DOHH2 (cell line): ENCODE results near the gene SSH2.
"Not testable (repeated sequence)": the region's sequence is repeated elsewhere in the genome, so short reads cannot be mapped to it uniquely, and the experiment has no call there.

ENCODE experiments used
- H3F3A ChIP-seq: fragments of 200-600 bp; sonication (generic), shearing (Covaris generic); 2 replicates; pipeline ENCODE4 v1.6.0; 2016; ENCODE audit warnings: antibody characterized with exemption, mild to moderate bottlenecking; ENCODE audit not compliant: control insufficient read depth, insufficient read depth
- H3K27ac ChIP-seq: fragments of 200-600 bp; sonication (generic); 2 replicates; pipeline ENCODE4 v1.5.1; 2014; ENCODE audit warnings: low read depth, mild to moderate bottlenecking, low read length, moderate library complexity
- H3K27me3 ChIP-seq: fragments of 200-600 bp; sonication (generic); 2 replicates; pipeline ENCODE4 v1.6.1; 2014; ENCODE audit warnings: mild to moderate bottlenecking, low read length, mixed read lengths; ENCODE audit not compliant: control insufficient read depth
- H3K36me3 ChIP-seq: fragments of 200-600 bp; sonication (generic); 2 replicates; pipeline ENCODE4 v1.6.1; 2014; ENCODE audit warnings: mild to moderate bottlenecking, low read length, moderate library complexity, mixed read lengths; ENCODE audit not compliant: control insufficient read depth
- H3K4me1 ChIP-seq: fragments of 200-600 bp; sonication (generic); 2 replicates; pipeline ENCODE4 v1.6.1; 2014; ENCODE audit warnings: mild to moderate bottlenecking, low read length, mixed read lengths; ENCODE audit not compliant: control insufficient read depth
- H3K4me2 ChIP-seq: fragments of 200-600 bp; sonication (generic); 2 replicates; pipeline ENCODE4 v1.6.0; 2014; ENCODE audit warnings: mild to moderate bottlenecking, low read length, moderate library complexity
- H3K4me3 ChIP-seq: fragments of 200-600 bp; sonication (generic); 2 replicates; pipeline ENCODE4 v1.5.1; 2014; ENCODE audit warnings: mild to moderate bottlenecking, low read length, mixed read lengths
- H3K79me2 ChIP-seq: fragments of 200-600 bp; sonication (generic); 2 replicates; pipeline ENCODE4 v1.6.1; 2014; ENCODE audit warnings: mild to moderate bottlenecking, low read length, mixed read lengths; ENCODE audit not compliant: control insufficient read depth
- H3K9me2 ChIP-seq: fragments of 200-600 bp; sonication (generic); replicated peaks from 2 replicates; pipeline ENCODE4 v1.6.1; 2014; ENCODE audit warnings: mild to moderate bottlenecking, low read length, mixed read lengths; ENCODE audit not compliant: control insufficient read depth
- H3K9me3 ChIP-seq: fragments of 200-600 bp; sonication (generic); 2 replicates; pipeline ENCODE4 v1.6.1; 2014; ENCODE audit warnings: antibody characterized with exemption, low read length, mixed read lengths; ENCODE audit not compliant: control insufficient read depth, insufficient read depth
- H4K20me1 ChIP-seq: fragments of 200-600 bp; sonication (generic); 2 replicates; pipeline ENCODE4 v1.6.0; 2014; ENCODE audit warnings: low read depth, mild to moderate bottlenecking, antibody characterized with exemption, low read length, moderate library complexity; ENCODE audit not compliant: control insufficient read depth, insufficient read depth
- EZH2phosphoT487 ChIP-seq: fragments of 200-600 bp; sonication (generic); IDR thresholded peaks from 2 replicates; pipeline ENCODE4 v1.6.1; 2017; ENCODE audit warnings: borderline replicate concordance, mild to moderate bottlenecking, antibody characterized with exemption, low read length, moderate library complexity, mixed read lengths
- TF ChIP-seq, protein P1 (sequence below): fragments of 200-600 bp; sonication (generic); IDR thresholded peaks from one replicate; pipeline ENCODE4 v1.5.1; 2014; ENCODE audit warnings: antibody characterized with exemption, mild to moderate bottlenecking, low read depth, low read length; ENCODE audit not compliant: poor library complexity, severe bottlenecking

SSH2 gene

DNA sequence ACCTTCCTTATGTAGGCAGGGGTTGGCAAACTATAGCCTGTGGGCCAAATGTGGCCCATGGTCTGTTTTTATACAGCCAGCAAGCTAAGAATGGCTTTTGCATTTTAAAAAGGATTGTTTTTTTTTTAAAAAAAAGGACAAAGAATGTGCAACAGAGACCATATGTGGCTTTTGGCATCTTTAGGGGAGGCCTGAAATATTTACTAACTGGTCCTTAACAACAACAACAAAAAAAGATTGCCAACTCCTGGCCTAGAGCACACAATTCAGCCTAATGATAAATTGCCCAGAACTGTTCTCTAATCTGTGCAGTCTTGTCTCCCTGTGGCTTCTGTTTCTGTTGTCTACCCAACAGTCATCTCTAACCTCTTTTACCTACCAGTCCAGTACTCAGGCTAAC, 67.1 kb downstream of the SSH2 start:
- Histone ChIP-seq H3K79me2 (peaks cover 74% of the 10 kb centered on the region), H3K4me3 (no peak overlapping the region), H3K27ac (no peak overlapping the region), H3K9me2 (no peaks in the 10 kb centered on the region), H3F3A (peaks cover 2% of the 10 kb centered on the region; the same call in 1 of the 2 replicates), H3K4me1 (peaks cover 26% of the 10 kb centered on the region), H4K20me1 (no peaks in the 10 kb centered on the region), H3K9me3 (peaks cover 5% of the 10 kb centered on the region; the same call in 1 of the 2 replicates), H3K27me3 (no peaks in the 10 kb centered on the region), H3K4me2 (no peak overlapping the region), H3K36me3 (no peaks in the 10 kb centered on the region; the same call in 1 of the 2 replicates)
- TF ChIP-seq EZH2phosphoT487, result no peak
- TF ChIP-seq, protein P1, sequence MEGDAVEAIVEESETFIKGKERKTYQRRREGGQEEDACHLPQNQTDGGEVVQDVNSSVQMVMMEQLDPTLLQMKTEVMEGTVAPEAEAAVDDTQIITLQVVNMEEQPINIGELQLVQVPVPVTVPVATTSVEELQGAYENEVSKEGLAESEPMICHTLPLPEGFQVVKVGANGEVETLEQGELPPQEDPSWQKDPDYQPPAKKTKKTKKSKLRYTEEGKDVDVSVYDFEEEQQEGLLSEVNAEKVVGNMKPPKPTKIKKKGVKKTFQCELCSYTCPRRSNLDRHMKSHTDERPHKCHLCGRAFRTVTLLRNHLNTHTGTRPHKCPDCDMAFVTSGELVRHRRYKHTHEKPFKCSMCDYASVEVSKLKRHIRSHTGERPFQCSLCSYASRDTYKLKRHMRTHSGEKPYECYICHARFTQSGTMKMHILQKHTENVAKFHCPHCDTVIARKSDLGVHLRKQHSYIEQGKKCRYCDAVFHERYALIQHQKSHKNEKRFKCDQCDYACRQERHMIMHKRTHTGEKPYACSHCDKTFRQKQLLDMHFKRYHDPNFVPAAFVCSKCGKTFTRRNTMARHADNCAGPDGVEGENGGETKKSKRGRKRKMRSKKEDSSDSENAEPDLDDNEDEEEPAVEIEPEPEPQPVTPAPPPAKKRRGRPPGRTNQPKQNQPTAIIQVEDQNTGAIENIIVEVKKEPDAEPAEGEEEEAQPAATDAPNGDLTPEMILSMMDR, result no peak

DNA sequence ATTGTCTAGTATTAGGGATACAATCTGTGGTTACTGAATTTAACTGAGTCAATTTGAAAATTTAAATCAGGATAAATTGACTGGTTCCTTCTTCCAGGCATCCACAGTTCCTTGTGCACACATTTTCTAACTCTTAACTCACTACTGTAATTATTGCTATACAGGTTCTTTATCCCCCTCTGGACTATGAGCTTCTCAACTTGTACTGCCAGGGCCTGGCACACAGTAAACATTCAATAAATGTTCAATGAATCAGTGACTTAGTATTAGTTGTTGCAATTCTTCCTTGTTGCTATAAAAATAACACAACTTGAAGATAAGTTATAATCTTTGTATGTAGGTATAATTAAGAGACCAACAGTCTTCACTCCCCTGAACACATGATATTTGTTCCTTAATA, 67.9 kb downstream of the SSH2 start:
- Histone ChIP-seq H3F3A (no peaks in the 10 kb centered on the region), H3K9me2 (no peaks in the 10 kb centered on the region), H3K9me3 (peaks cover 14% of the 10 kb centered on the region; the same call in 1 of the 2 replicates), H3K27ac (no peak overlapping the region), H3K79me2 (peaks cover 75% of the 10 kb centered on the region), H3K36me3 (peaks cover 6% of the 10 kb centered on the region), H4K20me1 (no peaks in the 10 kb centered on the region), H3K27me3 (no peaks in the 10 kb centered on the region), H3K4me2 (no peak overlapping the region), H3K4me3 (no peak overlapping the region), H3K4me1 (peaks cover 17% of the 10 kb centered on the region)
- TF ChIP-seq, protein P1, result no peak
- TF ChIP-seq EZH2phosphoT487, result no peak

DNA sequence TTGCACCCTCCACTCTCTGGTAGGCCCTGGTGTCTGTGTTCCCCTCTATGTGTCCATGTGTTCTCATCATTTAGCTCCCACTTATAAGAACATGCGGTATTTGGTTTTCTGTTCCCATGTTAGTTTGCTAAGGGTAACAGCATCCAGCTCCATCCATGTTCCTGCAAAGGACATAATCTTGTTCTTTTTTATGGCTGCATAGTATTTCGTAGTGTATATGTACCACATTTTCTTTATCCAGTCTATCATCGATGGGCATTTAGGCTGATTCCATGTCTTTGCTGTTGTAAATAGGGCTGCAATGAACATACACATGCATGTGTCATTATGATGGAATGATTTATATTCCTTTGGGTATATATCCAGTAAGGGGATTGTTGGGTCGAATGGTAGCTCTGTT, 70.6 kb downstream of the SSH2 start:
- not testable (repeated sequence) for H3K36me3 ChIP-seq, H4K20me1 ChIP-seq, H3K4me3 ChIP-seq, H3K27me3 ChIP-seq, H3K9me2 ChIP-seq, H3K4me2 ChIP-seq, H3F3A ChIP-seq, H3K27ac ChIP-seq
- Histone ChIP-seq H3K9me3 (peaks cover 14% of the 10 kb centered on the region; the same call in 1 of the 2 replicates), H3K4me1 (peaks cover 13% of the 10 kb centered on the region), H3K79me2 (peaks cover 61% of the 10 kb centered on the region)

DNA sequence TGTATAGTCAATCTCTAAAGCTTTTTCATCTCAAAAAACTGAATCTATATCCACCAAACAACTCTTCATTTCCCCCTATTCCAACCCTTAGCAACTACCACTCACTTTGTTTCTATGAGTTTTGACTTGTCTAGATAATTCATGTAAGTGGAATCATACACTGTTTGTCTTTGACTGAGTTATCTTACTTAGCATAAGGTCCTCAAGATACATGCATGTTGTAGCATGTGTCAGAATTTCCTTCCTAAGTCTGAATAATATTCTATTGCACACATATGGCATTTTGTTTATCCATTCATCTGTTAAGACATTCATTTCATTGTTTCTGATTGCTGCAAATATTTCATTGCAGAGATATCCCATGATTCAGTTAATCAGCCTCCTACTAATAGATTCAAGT, 72.2 kb downstream of the SSH2 start:
- no peak overlapping the region for H3K4me3 ChIP-seq
- H3K4me2 ChIP-seq, result no peak overlapping the region
- H3K9me3 ChIP-seq, result peaks cover 14% of the 10 kb centered on the region; the same call in 1 of the 2 replicates
- H3K4me1 ChIP-seq, result peaks cover 12% of the 10 kb centered on the region
- TF ChIP-seq EZH2phosphoT487, result no peak
- H3K27ac ChIP-seq, result no peak overlapping the region
- H3K79me2 ChIP-seq, result peaks cover 57% of the 10 kb centered on the region
- H3K36me3 ChIP-seq, result peaks cover 6% of the 10 kb centered on the region
- no peaks in the 10 kb centered on the region for H4K20me1 ChIP-seq
- H3F3A ChIP-seq, result 0 out of 2 replicates have a peak, but pooled peaks cover 5% of the 10 kb centered on the region
- H3K9me2 ChIP-seq, result no peaks in the 10 kb centered on the region
- H3K27me3 ChIP-seq, result no peaks in the 10 kb centered on the region

DNA sequence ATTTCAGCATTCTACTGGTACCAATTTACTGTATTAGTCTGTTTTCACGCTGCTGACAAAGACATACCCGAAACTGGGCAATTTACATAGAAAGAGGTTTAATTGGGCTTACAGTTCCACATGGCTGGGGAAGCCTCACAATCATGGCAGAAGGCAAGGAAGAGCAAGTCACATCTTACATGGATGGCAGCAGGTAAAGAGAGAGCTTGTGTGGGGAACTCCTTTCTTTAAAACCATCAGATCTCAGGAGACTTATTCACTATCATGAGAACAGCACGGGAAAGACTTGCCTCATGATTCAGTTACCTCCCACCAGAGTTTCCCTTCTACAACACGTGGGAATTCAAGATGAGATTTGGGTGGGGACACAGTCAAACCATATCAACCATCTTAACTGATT, 72.9 kb downstream of the SSH2 start:
- not testable (repeated sequence) for H3K4me2 ChIP-seq, H3K27ac ChIP-seq, H3K36me3 ChIP-seq, H3K27me3 ChIP-seq, H3K4me3 ChIP-seq, H4K20me1 ChIP-seq, H3F3A ChIP-seq, H3K9me2 ChIP-seq
- H3K9me3 ChIP-seq, result peaks cover 14% of the 10 kb centered on the region; the same call in 1 of the 2 replicates
- peaks cover 12% of the 10 kb centered on the region for H3K4me1 ChIP-seq
- H3K79me2 ChIP-seq, result peaks cover 50% of the 10 kb centered on the region
